ENCODE data around the gene OR52A1. TPM values are rescaled to one million over a fixed set of nuclear protein-coding genes. Genes with fewer than 3 reads are reported as not detected.

OR52A1 gene
- total RNA-seq, 4 donors from 2014 or later, result not detected

DNA sequence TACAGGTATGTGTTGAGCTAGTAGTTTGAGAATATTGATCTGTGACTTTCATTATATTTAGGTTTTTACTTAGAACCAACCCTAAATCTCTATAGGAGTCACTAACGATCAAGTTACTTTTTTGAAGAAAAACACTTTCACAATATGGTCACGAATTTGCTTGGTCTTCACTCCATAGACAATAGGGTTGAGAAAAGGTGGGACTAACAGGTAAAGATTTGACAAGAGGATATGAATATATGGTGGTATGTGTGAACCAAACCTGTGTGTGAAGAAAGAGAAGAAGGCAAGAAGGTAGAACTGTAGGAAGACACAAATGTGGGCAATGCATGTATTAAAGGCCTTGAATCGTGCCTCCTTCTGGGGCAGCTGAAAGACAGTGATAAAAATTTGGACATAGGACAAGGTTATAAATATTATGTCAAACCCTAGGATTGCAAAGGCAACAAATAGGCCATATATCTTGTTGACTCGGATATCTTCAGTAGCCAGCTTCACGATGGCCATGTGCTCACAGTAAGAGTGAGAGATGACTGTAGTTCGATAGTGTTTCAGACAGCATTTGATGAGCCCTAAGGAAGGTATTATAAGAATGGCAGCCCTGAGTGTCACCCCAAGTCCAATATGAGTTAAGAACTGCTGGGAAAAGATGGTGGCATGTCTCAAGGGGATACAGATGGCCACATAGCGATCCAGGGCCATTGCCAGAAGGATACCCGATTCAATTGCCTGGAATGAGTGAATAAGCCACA is 22.8 kb downstream of the OR52A1 start:
- ATAC-seq (ENCODE audit: low FRiP score), result no peak
- no peak for DNase-seq (ENCODE audit: low spot score)
- TF ChIP-seq, protein P1, sequence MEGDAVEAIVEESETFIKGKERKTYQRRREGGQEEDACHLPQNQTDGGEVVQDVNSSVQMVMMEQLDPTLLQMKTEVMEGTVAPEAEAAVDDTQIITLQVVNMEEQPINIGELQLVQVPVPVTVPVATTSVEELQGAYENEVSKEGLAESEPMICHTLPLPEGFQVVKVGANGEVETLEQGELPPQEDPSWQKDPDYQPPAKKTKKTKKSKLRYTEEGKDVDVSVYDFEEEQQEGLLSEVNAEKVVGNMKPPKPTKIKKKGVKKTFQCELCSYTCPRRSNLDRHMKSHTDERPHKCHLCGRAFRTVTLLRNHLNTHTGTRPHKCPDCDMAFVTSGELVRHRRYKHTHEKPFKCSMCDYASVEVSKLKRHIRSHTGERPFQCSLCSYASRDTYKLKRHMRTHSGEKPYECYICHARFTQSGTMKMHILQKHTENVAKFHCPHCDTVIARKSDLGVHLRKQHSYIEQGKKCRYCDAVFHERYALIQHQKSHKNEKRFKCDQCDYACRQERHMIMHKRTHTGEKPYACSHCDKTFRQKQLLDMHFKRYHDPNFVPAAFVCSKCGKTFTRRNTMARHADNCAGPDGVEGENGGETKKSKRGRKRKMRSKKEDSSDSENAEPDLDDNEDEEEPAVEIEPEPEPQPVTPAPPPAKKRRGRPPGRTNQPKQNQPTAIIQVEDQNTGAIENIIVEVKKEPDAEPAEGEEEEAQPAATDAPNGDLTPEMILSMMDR (IDR thresholded peaks at IDR 0.05), result no peak

DNA sequence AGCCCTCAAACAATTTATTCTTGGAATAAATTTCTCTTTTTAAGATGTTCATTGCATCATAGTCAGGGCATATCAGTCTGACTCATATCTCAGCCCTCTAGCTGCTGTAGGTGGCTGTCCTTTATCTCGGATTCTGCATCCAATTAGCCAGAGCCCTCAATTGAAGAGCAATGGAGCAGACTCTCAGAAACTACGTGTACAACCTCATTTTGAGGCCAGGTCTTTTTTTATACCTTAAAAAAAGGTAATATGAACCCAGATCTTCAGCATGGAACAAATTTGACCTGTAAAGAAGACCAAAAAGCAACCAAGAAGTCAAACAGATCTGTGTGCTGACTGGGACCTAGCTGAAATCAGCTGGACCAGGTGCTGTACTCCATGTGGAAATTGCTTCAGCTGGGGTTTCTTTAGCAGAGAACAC is 25.1 kb downstream of the OR52A1 start:
- ATAC-seq (ENCODE audit: low FRiP score) (no peak), DNase-seq (ENCODE audit: low spot score) (no peak)
- TF ChIP-seq, protein P1 (IDR thresholded peaks at IDR 0.05), result no peak

GRCh38 chr11:5124891-5125620 is 29.5 kb downstream of the OR52A1 start:
- DNase-seq (ENCODE audit: low spot score), result no peak
- ATAC-seq (ENCODE audit: low FRiP score), result no peak
- TF ChIP-seq, protein P1 (IDR thresholded peaks at IDR 0.05), result no peak

DNA sequence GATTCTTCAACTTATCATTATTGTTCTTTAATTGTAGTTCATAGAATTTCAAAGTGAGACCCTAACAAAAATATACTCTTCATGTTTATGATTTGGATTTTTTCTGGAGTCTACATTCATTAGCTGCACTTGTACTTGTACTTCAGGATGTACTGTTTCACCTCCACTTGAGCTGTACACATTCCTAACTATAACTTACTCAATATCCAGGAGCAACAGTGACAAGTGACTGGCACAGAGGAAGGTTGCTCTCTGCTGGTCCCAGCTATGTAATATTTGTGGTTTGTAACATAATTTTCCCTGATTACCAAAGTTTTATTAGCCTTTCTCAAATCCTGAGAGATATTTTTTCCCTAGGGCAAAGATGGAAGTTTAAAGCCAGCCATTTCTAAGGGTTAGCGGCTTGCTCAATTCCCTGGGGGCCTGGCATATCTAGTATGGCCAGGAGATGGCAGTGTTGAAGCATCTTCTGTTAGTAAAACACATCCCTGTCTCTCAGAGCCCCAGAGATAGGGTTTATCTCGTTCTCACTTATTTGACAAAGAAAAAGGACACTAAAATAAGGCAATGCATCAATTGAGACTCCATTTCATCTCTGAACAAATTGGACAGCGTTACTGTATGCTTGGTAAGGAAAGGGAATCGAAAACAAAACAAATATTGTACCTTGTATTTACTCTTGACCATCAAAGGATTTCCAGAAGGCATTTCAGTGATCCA is 30.6 kb downstream of the OR52A1 start:
- TF ChIP-seq, protein P1 (IDR thresholded peaks at IDR 0.05), result no peak
- peak; percentile 73 for ATAC-seq (ENCODE audit: low FRiP score)
- DNase-seq (ENCODE audit: low spot score), result no peak

GRCh38 chr11:5118893-5119292 is 35.7 kb downstream of the OR52A1 start:
- DNase-seq (ENCODE audit: low spot score), result no peak
- TF ChIP-seq, protein P1 (IDR thresholded peaks at IDR 0.05), result no peak
- no peak for ATAC-seq (ENCODE audit: low FRiP score)

DNA sequence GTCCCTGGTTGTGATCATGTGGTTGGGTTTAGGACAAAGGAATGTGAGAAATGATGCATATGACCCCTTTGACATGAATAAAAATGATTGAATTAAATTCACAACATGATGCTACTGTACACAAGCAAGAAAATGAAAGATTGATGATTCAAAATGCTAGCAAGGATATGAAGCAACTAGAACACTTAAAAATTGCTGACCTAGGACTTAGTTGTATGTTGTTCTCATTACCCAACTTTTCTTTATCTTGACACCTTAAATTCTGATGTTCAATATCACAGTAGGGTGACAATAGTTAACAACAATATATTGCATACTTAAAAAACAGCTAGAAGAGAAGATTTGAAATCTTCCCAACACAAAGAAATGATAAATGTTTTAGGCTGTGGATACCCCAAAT is 37.0 kb downstream of the OR52A1 start:
- DNase-seq (ENCODE audit: low spot score), result no peak
- TF ChIP-seq, protein P1 (IDR thresholded peaks at IDR 0.05), result no peak
- no peak for ATAC-seq (ENCODE audit: low FRiP score)
